Measurements from ENCODE around the gene OVCA2. TPM values are rescaled to one million over a fixed set of nuclear protein-coding genes. Genes with fewer than 3 reads are reported as not detected.

OVCA2 gene
- total RNA-seq, 5 donors from 2014 or later (not counting 1 experiment from before 2014, with no cell fraction given): 31.0 to 36.8 (median 31.8) TPM

- H3K4me3 Mint-ChIP-seq: no peak overlapping the region
- peaks cover 1 to 8% of the 10 kb centered on the region in 2 donors for H3K27me3 Mint-ChIP-seq
- Histone ChIP-seq H3K4me3 (ENCODE audit: control insufficient read depth in 1 of 2, extremely low read depth in 1 of 2, low read length in 1 of 2) (no peak overlapping the region), H3K27ac (ENCODE audit: low read length) (peak overlapping the region; percentile 19), H3K36me3 (ENCODE audit: control insufficient read depth in 2 of 2, extremely low read depth in 1 of 2, insufficient read depth in 1 of 2, low read length in 1 of 2) (peaks cover 18 to 58% of the 10 kb centered on the region in 2 donors), H3K9me3 (no peaks in the 10 kb centered on the region), H3K27me3 (replicated peaks in 1 of 2; ENCODE audit: control insufficient read depth in 2 of 2, extremely low read depth in 1 of 2, insufficient read depth in 2 of 2, low read length in 1 of 2) (peaks cover 0 to 31% of the 10 kb centered on the region in 2 experiments), H3K4me1 (ENCODE audit: control insufficient read depth in 1 of 2, extremely low read depth in 1 of 2, insufficient read depth in 2 of 2, low read length in 2 of 2) (peaks cover 0 to 42% of the 10 kb centered on the region in 2 experiments)
- peaks cover 81% of the 10 kb centered on the region for H3K36me3 Mint-ChIP-seq
- H3K9me3 Mint-ChIP-seq: no peaks in the 10 kb centered on the region
- H3K4me1 Mint-ChIP-seq: peaks cover 8 to 25% (median 20%) of the 10 kb centered on the region in 3 donors
- 96% methylated on average over 17 of the region's 24 CpGs for WGBS (ENCODE audit: insufficient coverage)
- peak; percentile 33 to 58 (median 46) for ATAC-seq (replicated peaks in 1 of 4)
- ChIA-PET POLR2A (no interaction called here), CTCF (no interaction called here)
- H3K27ac Mint-ChIP-seq: peak overlapping the region; percentile 16 to 31
- peak in 14 of 35 experiments; percentile 36 to 58 (median 43) for DNase-seq
Measured at GRCh38 chr17:2064980-2065785, 23.4 kb downstream of the OVCA2 start.

- Mint-ChIP-seq H3K27ac (no peak overlapping the region), H3K4me3 (no peak overlapping the region), H3K9me3 (no peaks in the 10 kb centered on the region), H3K27me3 (peaks cover 0 to 7% of the 10 kb centered on the region in 2 donors), H3K36me3 (peaks cover 77% of the 10 kb centered on the region), H3K4me1 (peaks cover 8 to 30% (median 26%) of the 10 kb centered on the region in 3 donors)
- H3K9me3 ChIP-seq: no peaks in the 10 kb centered on the region
- ChIA-PET CTCF (no interaction called here), POLR2A (no interaction called here)
- peaks cover 0 to 23% of the 10 kb centered on the region in 2 experiments for H3K27me3 ChIP-seq (replicated peaks in 1 of 2; ENCODE audit: control insufficient read depth in 2 of 2, extremely low read depth in 1 of 2, insufficient read depth in 2 of 2, low read length in 1 of 2)
- H3K4me3 ChIP-seq (ENCODE audit: control insufficient read depth in 1 of 2, extremely low read depth in 1 of 2, low read length in 1 of 2): no peak overlapping the region
- H3K36me3 ChIP-seq (ENCODE audit: control insufficient read depth in 2 of 2, extremely low read depth in 1 of 2, insufficient read depth in 1 of 2, low read length in 1 of 2): peaks cover 20 to 56% of the 10 kb centered on the region in 2 donors
- ATAC-seq (replicated peaks in 1 of 4) (no peak), DNase-seq (no peak)
- no peak overlapping the region for H3K27ac ChIP-seq (ENCODE audit: low read length)
- H3K4me1 ChIP-seq (ENCODE audit: control insufficient read depth in 1 of 2, extremely low read depth in 1 of 2, insufficient read depth in 2 of 2, low read length in 2 of 2): peaks cover 0 to 50% of the 10 kb centered on the region in 2 experiments
- WGBS (ENCODE audit: insufficient coverage): 100% methylated on average over 1 of the region's 10 CpGs
Measured at GRCh38 chr17:2065949-2066400, 24.2 kb downstream of the OVCA2 start.

GRCh38 chr17:2067048-2067561, 25.3 kb downstream of the OVCA2 start:
- Mint-ChIP-seq H3K4me3 (no peak overlapping the region), H3K9me3 (no peaks in the 10 kb centered on the region), H3K36me3 (peaks cover 78% of the 10 kb centered on the region), H3K27me3 (peaks cover 0 to 4% of the 10 kb centered on the region in 2 donors), H3K27ac (no peak overlapping the region), H3K4me1 (peaks cover 8 to 33% (median 31%) of the 10 kb centered on the region in 3 donors)
- DNase-seq (no peak), ATAC-seq (replicated peaks in 1 of 4) (no peak)
- POLR2A ChIA-PET: no interaction called here
- peaks cover 0 to 54% of the 10 kb centered on the region in 2 experiments for H3K4me1 ChIP-seq (ENCODE audit: control insufficient read depth in 1 of 2, extremely low read depth in 1 of 2, insufficient read depth in 2 of 2, low read length in 2 of 2)
- H3K27me3 ChIP-seq (replicated peaks in 1 of 2; ENCODE audit: control insufficient read depth in 2 of 2, extremely low read depth in 1 of 2, insufficient read depth in 2 of 2, low read length in 1 of 2): peaks cover 0 to 20% of the 10 kb centered on the region in 2 experiments
- H3K36me3 ChIP-seq (ENCODE audit: control insufficient read depth in 2 of 2, extremely low read depth in 1 of 2, insufficient read depth in 1 of 2, low read length in 1 of 2): peaks cover 26 to 58% of the 10 kb centered on the region in 2 donors
- CTCF ChIA-PET: interaction anchor here in 1 of 2 donors (1.2 kb wide), 1 partner anchor 8 kb away, joined by 3 read pairs; no protein-coding TSS in a partner anchor
- H3K9me3 ChIP-seq: no peaks in the 10 kb centered on the region
- H3K4me3 ChIP-seq (ENCODE audit: control insufficient read depth in 1 of 2, extremely low read depth in 1 of 2, low read length in 1 of 2): no peak overlapping the region
- WGBS (ENCODE audit: insufficient coverage): 92% methylated on average over 12 of the region's 14 CpGs
- H3K27ac ChIP-seq (ENCODE audit: low read length): no peak overlapping the region

- peaks cover 8 to 33% (median 31%) of the 10 kb centered on the region in 3 donors for H3K4me1 Mint-ChIP-seq
- H3K9me3 Mint-ChIP-seq: no peaks in the 10 kb centered on the region
- ChIA-PET CTCF (interaction anchor here in 1 of 2 donors (1.2 kb wide), 1 partner anchor 9 kb away, joined by 3 read pairs; no protein-coding TSS in a partner anchor), POLR2A (no interaction called here)
- H3K27me3 ChIP-seq (replicated peaks in 1 of 2; ENCODE audit: control insufficient read depth in 2 of 2, extremely low read depth in 1 of 2, insufficient read depth in 2 of 2, low read length in 1 of 2): peaks cover 0 to 20% of the 10 kb centered on the region in 2 experiments
- no peak overlapping the region for H3K27ac ChIP-seq (ENCODE audit: low read length)
- DNase-seq (no peak), ATAC-seq (replicated peaks in 1 of 4) (no peak)
- no peak overlapping the region for H3K4me3 Mint-ChIP-seq
- H3K36me3 Mint-ChIP-seq: peaks cover 78% of the 10 kb centered on the region
- H3K27me3 Mint-ChIP-seq: peaks cover 0 to 2% of the 10 kb centered on the region in 2 donors
- no peak overlapping the region for H3K4me3 ChIP-seq (ENCODE audit: control insufficient read depth in 1 of 2, extremely low read depth in 1 of 2, low read length in 1 of 2)
- peak overlapping the region in 1 of 2 donors; percentile 68 for H3K27ac Mint-ChIP-seq
- peaks cover 29 to 62% of the 10 kb centered on the region in 2 donors for H3K36me3 ChIP-seq (ENCODE audit: control insufficient read depth in 2 of 2, extremely low read depth in 1 of 2, insufficient read depth in 1 of 2, low read length in 1 of 2)
- peaks cover 0 to 54% of the 10 kb centered on the region in 2 experiments for H3K4me1 ChIP-seq (ENCODE audit: control insufficient read depth in 1 of 2, extremely low read depth in 1 of 2, insufficient read depth in 2 of 2, low read length in 2 of 2)
- WGBS (ENCODE audit: insufficient coverage): 50% methylated on average over 2 of the region's 5 CpGs
- no peaks in the 10 kb centered on the region for H3K9me3 ChIP-seq
Measured at GRCh38 chr17:2067608-2068024, 25.8 kb downstream of the OVCA2 start.

- Mint-ChIP-seq H3K27ac (peak overlapping the region in 1 of 2 donors; percentile 68), H3K36me3 (peaks cover 80% of the 10 kb centered on the region), H3K9me3 (no peaks in the 10 kb centered on the region), H3K4me1 (peaks cover 8 to 33% (median 31%) of the 10 kb centered on the region in 3 donors), H3K27me3 (peaks cover 0 to 2% of the 10 kb centered on the region in 2 donors), H3K4me3 (no peak overlapping the region)
- no peak for DNase-seq
- Histone ChIP-seq H3K36me3 (ENCODE audit: control insufficient read depth in 2 of 2, extremely low read depth in 1 of 2, insufficient read depth in 1 of 2, low read length in 1 of 2) (peaks cover 30 to 59% of the 10 kb centered on the region in 2 donors), H3K9me3 (no peaks in the 10 kb centered on the region), H3K4me1 (ENCODE audit: control insufficient read depth in 1 of 2, extremely low read depth in 1 of 2, insufficient read depth in 2 of 2, low read length in 2 of 2) (peaks cover 0 to 54% of the 10 kb centered on the region in 2 experiments), H3K27me3 (replicated peaks in 1 of 2; ENCODE audit: control insufficient read depth in 2 of 2, extremely low read depth in 1 of 2, insufficient read depth in 2 of 2, low read length in 1 of 2) (peaks cover 0 to 17% of the 10 kb centered on the region in 2 experiments), H3K4me3 (ENCODE audit: control insufficient read depth in 1 of 2, extremely low read depth in 1 of 2, low read length in 1 of 2) (no peak overlapping the region), H3K27ac (ENCODE audit: low read length) (no peak overlapping the region)
- POLR2A ChIA-PET: no interaction called here
- CTCF ChIA-PET: no interaction called here
- ATAC-seq (replicated peaks in 1 of 4): no peak
- WGBS (ENCODE audit: insufficient coverage): 79% methylated on average over 5 of the region's 6 CpGs
Measured at GRCh38 chr17:2068031-2068518, 26.3 kb downstream of the OVCA2 start.

GRCh38 chr17:2068519-2069051, 26.8 kb downstream of the OVCA2 start:
- H3K36me3 ChIP-seq (ENCODE audit: control insufficient read depth in 2 of 2, extremely low read depth in 1 of 2, insufficient read depth in 1 of 2, low read length in 1 of 2): peaks cover 30 to 58% of the 10 kb centered on the region in 2 donors

More at GRCh38 chr17:2068519-2069051, 26.8 kb downstream of the OVCA2 start:
- Histone ChIP-seq H3K4me1 (ENCODE audit: control insufficient read depth in 1 of 2, extremely low read depth in 1 of 2, insufficient read depth in 2 of 2, low read length in 2 of 2) (peaks cover 0 to 54% of the 10 kb centered on the region in 2 experiments), H3K27me3 (replicated peaks in 1 of 2; ENCODE audit: control insufficient read depth in 2 of 2, extremely low read depth in 1 of 2, insufficient read depth in 2 of 2, low read length in 1 of 2) (peaks cover 0 to 14% of the 10 kb centered on the region in 2 experiments), H3K27ac (ENCODE audit: low read length) (no peak overlapping the region), H3K4me3 (ENCODE audit: control insufficient read depth in 1 of 2, extremely low read depth in 1 of 2, low read length in 1 of 2) (no peak overlapping the region), H3K9me3 (no peaks in the 10 kb centered on the region)
- peaks cover 0 to 2% of the 10 kb centered on the region in 2 donors for H3K27me3 Mint-ChIP-seq
- WGBS (ENCODE audit: insufficient coverage): 64% methylated on average over 15 of the region's 15 CpGs
- POLR2A ChIA-PET: no interaction called here
- H3K4me3 Mint-ChIP-seq: no peak overlapping the region
- CTCF ChIA-PET: no interaction called here
- no peaks in the 10 kb centered on the region for H3K9me3 Mint-ChIP-seq
- no peak for DNase-seq
- peak in 2 of 4 experiments; percentile 19 to 36 for ATAC-seq (replicated peaks in 1 of 4)
- H3K36me3 Mint-ChIP-seq: peaks cover 75% of the 10 kb centered on the region
- H3K27ac Mint-ChIP-seq: peak overlapping the region in 1 of 2 donors; percentile 39
- H3K4me1 Mint-ChIP-seq: peaks cover 8 to 33% (median 31%) of the 10 kb centered on the region in 3 donors

Data from T-cell (primary cell).